GM19328 (cell line): ENCODE results near the gene KLK1.
"Not testable (repeated sequence)": the region's sequence is repeated elsewhere in the genome, so short reads cannot be mapped to it uniquely, and the experiment has no call there.

Experiments
- ATAC-seq: cut with Tn5 transposase; IDR thresholded peaks from one replicate; pipeline ENCODE4 v1.9.1; 2021; ENCODE audit warnings: mild to moderate bottlenecking, moderate library complexity; ENCODE audit not compliant: unreplicated experiment

Gene KLK1

DNA sequence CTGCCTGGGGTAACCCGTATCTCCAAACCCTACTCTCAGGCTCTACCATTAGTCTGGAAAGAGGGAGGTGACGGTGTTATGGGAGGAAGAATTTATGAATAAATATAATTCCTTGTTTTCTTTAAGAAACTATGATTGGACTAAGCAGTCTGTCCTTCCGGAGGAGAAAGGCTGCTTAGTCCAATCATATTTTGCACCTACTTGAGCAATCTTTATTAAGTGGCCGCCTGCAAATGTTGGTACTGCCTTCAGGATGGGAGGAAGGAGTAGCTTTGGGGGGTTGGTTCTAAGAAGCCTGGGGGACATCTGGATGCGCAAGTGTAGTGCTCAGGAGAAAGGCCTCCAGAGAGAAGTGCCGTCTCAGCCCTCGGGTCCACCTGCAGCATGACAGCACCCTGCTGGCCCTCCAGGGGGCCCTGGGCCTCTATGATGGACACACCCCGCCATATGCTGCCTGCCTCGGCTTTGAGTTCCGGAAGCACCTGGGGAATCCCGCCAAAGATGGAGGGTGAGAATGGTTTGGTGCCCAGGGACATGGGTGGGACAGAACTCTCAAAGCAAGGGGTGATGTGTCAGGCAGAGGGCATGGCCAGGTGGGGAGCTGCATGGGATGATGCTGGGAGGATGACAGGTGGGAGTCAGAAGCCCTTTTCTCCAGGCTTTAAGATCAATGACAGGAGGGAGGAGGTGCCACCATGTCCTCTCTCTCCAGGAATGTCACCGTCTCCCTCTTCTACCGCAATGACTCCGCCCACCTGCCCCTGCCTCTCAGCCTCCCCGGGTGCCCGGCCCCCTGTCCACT is 29.3 kb downstream of the KLK1 start:
- no peak for ATAC-seq

DNA sequence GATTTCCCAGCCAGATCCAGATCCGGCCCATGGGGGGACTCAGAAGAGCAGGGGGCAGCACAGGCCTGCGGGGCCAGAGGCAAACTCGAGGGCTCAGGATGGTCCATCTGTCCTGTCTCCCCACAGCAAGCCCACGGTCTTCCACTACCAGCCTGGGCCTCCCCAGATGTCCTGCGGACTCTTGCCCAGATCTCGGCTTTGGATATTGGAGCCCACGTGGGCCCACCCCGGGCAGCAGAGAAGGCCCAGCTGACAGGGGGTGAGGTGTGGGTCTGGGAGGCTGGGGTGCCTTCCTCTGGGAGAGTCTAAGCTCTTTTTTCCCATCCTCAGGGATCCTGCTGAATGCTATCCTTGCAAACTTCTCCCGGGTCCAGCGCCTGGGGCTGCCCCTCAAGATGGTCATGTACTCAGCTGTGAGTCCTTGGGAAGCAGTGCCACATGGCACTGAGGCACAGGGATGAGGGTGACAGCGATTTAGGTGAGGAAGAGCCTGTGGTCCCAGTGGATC is 30.0 kb downstream of the KLK1 start:
- no peak for ATAC-seq

DNA sequence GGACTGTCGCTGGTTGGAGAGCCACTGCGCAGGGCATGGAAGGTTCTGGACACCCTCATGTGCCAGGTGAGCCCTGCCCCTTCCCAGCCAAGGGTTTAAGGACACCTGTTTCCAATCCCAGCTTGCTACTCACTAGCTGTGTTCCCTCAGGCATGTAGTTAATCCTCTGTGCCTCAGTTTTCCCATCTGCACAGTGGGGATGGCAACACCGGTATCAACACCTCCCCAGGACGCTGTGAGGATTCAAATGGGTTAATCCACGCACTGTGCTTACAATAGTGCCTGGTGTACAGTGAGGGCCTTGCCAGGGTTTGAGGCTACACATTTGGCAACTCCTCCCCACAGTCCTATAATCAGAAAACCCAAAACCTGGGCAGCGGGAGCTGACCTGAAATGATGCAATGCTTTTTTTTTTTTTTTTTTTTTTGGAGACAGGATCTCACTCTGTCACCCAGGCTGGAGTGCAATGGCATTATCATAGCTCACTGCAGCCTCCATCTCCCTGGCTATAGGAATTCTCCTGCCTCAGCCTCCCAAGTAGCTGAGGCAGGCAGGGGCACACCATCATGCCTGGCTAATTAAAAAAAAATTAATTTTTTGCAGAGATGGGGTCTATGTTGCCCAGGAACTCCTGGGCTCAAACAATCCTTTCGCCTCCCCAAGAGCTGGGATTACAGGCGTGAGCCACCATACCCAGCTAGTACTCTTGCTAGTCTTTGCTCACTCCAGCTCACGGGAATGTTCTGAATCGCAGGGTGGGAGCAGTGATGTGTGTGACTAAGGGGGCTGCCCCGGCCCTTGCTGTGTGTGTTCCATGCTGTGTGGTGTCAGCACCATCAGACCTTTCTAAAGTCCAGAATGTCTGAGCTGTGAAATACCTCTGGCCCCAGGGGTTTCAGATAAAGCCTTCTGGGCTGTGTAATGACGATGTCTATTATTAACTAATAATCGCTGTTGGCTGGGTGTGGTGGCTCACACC is 31.0 kb downstream of the KLK1 start:
- no peak for ATAC-seq

DNA sequence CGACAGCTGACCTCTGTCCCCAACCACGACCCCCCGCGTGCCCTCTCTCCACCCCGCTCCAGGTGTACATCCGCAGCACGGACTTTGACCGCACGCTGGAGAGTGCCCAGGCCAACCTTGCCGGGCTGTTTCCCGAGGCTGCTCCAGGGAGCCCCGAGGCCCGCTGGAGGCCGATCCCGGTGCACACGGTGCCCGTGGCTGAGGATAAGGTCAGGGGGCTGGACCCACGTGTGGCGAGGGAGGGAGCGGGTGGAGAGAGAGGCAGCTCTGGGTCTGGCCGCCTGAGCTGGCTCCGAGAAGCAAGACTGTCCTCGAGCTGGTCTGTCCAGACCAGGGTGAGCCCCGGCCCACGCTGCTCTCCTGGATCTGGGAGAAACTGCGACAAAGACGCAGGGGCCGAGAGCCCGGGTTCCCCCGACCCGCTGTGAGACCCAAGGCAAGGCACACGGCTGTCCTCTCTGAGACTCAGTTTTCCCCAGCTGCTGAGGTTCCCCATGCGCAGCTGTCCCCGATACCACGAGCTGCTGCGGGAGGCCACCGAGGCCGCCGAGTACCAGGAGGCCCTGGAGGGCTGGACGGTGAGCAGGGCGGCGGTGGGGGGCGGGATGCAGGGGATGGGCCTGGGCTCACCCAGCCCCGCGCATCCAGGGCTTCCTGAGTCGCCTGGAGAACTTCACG is 31.9 kb downstream of the KLK1 start:
- no peak for ATAC-seq

DNA sequence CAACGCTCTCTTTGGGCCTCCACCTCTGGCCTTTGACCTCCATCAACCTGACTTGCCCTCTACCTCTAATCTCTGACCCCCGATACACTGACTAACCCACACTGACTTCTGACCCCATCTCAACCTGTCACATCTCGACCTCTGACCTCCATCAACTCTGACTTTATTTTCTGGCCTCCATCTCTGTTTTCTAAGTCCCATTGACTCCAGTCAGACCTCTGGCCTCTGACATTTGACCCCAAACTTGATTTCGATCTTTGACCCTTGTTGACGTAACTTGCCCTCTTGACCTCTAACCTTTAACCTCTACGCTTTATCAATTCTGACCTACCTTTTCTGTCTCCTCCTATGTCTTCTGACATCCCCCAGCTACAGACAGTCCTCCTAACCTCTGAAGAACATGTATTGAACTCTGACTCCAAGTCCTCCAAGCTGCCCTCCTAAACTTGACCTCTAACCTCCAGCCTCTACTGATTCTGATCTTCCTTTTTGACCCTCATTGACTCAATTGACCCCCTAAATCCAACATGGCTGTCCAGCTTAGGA is 32.6 kb downstream of the KLK1 start:
- no peak for ATAC-seq

DNA sequence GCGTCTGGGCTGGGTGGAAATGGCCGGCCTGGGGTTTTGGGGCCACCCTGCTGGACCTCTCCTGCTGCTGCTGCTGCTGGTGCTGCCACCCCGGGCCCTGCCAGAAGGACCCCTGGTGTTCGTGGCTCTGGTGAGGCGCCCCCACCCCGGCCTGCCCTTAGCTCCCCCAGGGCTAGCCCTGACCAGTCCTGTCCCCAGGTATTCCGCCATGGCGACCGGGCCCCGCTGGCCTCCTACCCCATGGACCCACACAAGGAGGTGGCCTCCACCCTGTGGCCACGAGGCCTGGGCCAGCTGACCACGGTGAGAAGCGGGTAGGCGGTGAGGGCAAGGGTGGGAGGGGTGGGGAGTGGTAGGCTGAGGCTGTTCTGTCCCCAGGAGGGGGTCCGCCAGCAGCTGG is 33.2 kb downstream of the KLK1 start, which contains the start of gene ACP4:
ACP4 (plus strand) TSS at position 20 of the 400 bp plus-strand sequence; CDS start at position 20, 0 bp downstream.
- ATAC-seq = no peak

DNA sequence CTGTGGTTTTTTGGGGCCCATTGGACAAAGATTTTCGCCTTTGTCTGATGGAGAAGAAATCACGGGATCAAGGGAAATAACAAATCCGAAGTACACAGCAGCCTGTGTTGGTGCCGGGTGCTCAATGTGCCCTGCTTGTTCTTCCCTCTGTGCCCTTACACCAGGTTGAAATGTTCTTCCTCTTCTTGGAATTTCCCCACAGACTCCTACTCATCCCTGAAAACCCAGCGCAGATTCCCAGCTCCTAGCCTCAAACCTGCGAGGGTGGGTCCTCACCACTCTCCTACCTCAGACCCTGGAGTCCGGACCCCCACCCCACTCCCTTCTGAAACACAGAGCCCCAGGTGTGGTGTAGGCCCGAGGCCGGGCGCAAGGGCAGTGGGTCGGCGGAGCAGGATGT is 38.3 kb downstream of the KLK1 start:
- no peak for ATAC-seq

DNA sequence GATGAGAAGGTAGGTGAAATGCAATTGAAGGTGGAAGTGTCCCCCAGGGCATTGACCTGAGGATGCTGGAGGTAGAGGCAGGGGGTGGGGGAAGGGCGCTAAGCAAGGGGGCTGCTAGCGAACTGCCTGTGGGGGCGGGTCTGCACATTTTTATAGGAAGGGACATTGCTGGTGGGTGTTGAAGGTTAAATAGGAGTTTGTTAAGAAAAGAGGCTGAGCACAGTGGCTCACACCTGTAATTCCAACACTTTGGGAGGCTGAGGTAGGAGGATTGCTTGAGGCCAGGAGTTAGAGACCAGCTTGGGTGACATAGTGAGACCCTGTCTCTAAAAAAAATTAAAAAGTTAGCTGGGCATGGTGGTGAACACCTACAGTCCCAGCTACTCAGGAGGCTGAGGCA is 38.9 kb downstream of the KLK1 start:
- no peak for ATAC-seq

DNA sequence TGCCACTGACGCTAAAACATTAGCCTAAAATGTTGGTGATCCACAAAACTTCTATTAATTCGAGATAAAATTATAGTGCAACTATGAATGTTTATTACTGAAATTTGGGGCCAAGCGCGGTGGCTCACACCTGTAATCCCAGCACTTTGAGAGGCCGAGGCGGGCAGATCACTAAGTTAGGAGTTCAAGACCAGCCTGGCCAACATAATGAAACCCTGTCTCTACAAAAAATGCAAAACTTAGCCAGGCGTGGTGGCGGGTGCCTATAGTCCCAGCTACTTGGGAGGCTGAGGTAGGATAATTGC is 39.8 kb downstream of the KLK1 start:
- ATAC-seq = not testable (repeated sequence)

DNA sequence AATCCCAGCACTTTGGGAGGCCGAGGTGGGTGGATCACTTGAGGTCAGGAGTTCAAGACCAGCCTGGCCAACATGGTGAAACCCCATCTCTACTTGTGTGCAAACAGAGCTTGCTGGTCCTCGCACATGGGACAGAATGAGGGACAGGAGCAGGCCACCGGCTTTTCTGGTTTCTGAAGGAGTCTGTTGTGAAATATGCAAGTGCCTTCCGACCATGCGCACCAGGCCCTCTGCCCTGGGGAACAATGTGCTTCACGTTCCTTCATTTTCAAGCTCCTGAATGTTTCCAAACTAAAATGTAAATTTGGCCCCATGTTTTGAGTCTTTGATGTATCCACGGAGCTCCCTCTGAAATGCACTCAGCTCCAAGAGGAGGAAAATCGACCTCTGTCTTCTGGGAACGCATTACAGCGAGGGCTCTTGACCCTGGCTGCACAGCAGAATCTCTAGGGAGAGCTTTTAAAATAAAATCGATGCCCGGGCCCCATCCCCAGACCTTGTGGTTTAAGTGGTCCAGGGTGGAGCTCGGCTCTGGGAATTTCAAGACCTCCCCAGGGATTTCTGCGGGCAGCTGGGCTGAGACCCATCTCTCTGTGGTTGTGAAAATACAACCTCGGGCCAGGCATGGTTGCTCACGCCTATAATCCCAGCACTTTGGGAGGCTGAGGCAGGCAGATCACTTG is 42.7 kb downstream of the KLK1 start:
- ATAC-seq = no peak

DNA sequence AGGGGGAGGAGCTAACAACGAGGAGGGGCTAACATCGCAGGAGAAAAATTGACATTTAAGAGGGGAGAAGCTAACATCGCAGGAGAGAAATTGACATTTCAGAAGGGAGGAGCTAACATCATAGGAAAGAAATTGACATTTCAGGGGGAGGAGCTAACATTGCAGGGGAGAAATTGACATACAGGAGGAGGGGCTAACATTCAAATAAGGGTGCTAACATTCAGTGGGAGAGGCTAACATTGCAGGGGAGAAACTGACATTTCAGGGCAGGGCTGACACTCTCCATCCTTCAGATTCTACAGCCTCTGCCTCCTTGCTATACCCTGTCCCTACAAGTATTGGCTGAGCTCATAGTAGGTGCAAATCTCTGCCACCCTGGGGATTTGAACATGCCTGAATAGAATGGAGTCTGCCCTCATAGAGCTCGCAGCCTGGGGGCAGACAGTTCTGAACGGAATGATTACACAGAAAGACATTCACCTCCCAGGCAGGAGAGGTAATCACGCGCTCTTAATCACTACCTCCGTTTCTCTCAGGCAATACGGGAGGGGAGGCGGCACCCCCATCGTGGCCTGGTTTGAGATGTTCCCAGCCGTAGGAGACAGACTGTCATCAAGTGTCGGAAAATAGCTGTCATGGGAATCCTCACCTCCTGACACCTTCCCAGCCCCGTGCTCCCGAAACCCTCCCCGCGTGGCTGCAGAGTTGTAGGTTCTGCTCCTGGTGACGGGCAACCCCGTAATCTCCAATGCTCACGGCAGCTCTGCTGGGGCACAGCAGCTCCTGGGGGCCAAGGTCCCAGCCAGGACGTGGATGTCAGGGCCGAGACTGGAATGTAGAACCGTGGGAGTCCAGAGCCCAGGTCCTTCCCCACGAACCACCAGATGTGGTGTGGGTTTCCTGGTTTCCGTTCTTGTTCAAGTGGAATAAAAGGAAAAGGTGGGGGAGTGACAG is 43.8 kb downstream of the KLK1 start:
- ATAC-seq = no peak

DNA sequence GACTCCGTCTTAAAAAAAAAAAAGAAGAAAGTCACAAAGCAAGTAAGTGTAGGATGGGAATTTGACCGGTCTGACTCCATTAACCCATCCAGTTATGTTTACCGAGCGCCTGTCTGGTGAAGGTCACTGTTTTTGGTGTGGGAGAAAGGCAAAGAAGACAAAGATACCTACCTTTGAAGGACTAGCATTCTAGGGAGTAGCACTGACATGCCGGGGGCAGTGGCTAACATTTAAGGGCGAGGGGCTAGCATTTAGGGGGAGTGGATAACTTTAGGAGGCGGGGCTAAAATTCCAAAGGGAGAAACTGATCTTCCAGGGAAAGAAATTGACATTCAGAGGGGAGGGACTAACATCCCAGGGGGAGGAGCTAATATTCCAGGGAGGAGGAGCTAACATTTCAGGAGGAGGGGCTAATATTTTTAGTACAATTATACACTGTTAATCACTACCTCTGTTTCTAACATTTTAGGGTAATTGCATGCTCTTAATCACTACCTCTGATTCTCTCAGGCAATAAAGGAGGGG is 44.6 kb downstream of the KLK1 start:
- no peak for ATAC-seq

DNA sequence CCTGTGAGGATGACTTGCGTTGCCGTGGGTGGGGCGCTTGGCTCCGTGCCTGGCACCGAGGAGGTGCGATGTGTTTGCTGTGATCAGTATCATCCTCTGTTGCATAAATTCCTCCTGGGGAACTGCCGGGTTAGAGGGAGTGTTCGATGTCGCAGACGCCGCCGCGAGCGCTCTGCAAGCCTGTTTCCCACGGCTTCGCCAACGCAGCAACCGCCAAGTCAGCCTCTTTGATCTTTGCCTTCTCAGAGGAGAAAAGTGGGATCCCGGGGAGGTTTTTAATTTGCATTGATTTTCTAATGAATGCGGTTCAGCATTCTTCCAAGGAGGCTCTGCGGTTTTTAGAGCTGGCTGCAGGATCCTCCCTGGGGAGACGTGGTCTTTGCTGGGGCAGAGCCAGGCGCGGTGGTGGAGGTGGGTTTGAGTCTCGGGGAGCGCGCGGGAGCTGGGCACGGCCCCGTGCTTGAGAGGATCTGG is 45.7 kb downstream of the KLK1 start:
- ATAC-seq = no peak

DNA sequence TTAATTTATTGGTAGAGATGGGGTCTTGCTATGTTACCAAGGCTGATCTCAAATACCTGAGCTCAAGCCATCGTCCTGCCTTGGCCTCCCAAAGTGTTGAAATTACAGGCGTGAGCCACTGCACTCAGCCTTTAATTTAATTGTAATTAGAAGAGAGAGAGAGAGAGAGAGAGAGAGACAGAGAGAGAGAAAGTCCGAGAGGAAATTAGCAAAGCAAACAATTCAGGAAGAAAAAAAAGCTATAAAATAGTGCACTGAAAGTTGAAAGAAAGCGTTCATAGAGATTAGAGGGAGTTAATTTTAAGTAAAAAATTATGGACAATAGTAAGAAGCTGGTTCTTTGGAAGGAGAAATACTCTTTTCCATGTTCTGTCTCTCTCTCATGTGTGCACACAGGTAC is 46.3 kb downstream of the KLK1 start:
- no peak for ATAC-seq

DNA sequence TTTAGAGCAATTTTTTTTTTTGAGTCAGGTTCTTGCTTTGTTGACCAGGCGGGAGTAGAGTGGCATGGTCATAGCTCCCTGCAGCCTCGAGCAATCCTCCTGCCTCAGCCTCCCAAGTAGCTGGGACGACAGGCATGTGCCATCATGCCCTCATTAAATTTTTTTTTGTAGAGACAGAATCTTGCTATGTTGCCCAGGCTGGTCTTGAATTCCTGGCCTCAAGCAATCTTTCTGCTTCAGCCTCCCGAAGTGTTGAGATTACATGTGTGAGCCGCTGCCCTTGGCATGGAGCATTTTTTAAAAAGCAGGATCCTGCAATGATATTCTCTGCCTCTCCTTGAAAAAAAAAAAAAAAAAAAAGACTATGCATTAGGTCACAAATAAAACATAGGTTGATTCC is 47.5 kb downstream of the KLK1 start:
- ATAC-seq = no peak

DNA sequence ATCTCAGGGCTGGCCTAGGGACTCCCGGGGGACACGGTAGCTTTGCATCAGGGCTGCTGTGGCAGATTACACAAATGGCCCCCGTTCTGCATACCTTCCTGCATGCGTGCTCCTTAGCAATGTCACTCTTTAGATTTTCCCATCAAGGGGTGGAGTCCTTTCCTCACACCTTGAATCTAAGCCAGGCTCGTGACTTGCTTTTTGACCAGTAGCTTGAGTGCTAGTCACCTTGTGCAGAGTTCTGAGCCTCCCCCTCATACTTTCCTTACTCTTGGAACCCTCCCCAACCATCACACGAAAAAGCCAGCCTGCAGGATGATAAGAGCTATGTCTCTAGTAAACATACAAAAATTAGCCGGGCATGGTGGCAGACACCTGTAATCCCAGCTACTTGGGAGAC is 50.1 kb downstream of the KLK1 start:
- not testable (repeated sequence) for ATAC-seq

DNA sequence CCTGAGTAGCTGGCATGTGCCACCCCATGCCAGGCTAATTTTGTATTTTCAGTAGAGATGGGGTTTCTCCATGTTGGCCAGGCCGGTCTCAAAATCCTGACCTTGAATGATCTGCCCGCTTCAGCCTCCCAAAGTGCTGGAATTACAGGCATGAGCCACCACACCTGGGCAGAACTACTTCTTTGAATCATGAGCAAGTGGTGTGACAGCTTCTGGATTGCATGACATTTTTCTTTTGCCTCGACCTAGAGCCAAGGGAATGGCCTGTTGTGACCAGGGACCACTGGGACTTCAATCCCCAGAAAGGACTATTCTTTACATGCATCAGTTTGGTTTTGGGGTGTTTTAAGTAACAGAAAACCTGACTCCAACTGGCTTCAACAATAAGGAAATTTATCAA is 50.7 kb downstream of the KLK1 start:
- ATAC-seq = not testable (repeated sequence)

DNA sequence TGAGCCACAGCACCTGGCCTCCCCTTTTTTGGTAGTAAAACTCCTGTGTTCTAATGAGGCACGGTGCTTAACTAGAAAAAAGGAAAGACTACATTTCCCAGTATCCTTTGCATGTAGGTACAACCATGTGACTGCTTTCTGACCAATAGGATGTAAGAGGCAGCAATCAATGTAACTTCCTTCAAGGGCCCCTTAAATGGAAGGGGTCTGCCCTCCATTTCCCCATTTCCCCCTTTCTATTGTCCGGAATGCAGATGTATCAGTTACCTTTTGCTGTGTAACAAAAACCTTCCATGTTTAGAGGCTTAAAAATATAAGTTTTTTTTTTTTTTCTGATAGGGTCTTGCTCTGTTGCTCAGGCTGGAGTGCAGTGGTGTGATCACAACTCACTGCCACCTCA is 51.1 kb downstream of the KLK1 start:
- ATAC-seq = no peak

DNA sequence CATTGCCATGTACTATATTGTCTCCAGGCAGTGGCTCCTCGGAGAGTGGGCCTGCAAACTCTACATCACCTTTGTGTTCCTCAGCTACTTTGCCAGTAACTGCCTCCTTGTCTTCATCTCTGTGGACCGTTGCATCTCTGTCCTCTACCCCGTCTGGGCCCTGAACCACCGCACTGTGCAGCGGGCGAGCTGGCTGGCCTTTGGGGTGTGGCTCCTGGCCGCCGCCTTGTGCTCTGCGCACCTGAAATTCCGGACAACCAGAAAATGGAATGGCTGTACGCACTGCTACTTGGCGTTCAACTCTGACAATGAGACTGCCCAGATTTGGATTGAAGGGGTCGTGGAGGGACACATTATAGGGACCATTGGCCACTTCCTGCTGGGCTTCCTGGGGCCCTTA is 52.7 kb downstream of the KLK1 start:
- ATAC-seq = no peak
